ENCODE data around the gene OBSCN.

- TF ChIP-seq, protein P1, sequence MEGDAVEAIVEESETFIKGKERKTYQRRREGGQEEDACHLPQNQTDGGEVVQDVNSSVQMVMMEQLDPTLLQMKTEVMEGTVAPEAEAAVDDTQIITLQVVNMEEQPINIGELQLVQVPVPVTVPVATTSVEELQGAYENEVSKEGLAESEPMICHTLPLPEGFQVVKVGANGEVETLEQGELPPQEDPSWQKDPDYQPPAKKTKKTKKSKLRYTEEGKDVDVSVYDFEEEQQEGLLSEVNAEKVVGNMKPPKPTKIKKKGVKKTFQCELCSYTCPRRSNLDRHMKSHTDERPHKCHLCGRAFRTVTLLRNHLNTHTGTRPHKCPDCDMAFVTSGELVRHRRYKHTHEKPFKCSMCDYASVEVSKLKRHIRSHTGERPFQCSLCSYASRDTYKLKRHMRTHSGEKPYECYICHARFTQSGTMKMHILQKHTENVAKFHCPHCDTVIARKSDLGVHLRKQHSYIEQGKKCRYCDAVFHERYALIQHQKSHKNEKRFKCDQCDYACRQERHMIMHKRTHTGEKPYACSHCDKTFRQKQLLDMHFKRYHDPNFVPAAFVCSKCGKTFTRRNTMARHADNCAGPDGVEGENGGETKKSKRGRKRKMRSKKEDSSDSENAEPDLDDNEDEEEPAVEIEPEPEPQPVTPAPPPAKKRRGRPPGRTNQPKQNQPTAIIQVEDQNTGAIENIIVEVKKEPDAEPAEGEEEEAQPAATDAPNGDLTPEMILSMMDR (conservative IDR thresholded peaks at IDR 0.05; ENCODE audit: low read length): no peak
- TF ChIP-seq EZH2phosphoT487 (IDR thresholded peaks at IDR 0.05; ENCODE audit: borderline replicate concordance, low read depth, low read length): no peak
Measured at GRCh38 chr1:228270032-228270431, 62.2 kb downstream of the OBSCN start.

All from OCI-LY7 (cell line).